AG10803 (cell line): ENCODE measurements around the gene OR11G2.
"Not testable (repeated sequence)": the region's sequence is repeated elsewhere in the genome, so short reads cannot be mapped to it uniquely, and the experiment has no call there.

ENCODE experiments used
- DNase-seq: peaks from one replicate; pipeline ENCODE4 v3.0.0; 2010; ENCODE audit warnings: low read depth
- H3K4me3 ChIP-seq: 2 replicates; pipeline ENCODE4 v1.5.1; 2011; ENCODE audit warnings: mild to moderate bottlenecking, low read length, control low read depth
- CTCF ChIP-seq: conservative IDR thresholded peaks from 2 replicates; pipeline ENCODE4 v1.5.1; 2011; ENCODE audit warnings: mild to moderate bottlenecking, low read length, control low read depth, inconsistent platforms

OR11G2 gene

GRCh38 chr14:20177433-20177974 is 13.2 kb upstream of the OR11G2 start:
- no peak for DNase-seq
- no peak for TF ChIP-seq CTCF

GRCh38 chr14:20179218-20179617 is 11.5 kb upstream of the OR11G2 start:
- no peak for TF ChIP-seq CTCF
- no peak for DNase-seq

More at GRCh38 chr14:20177433-20177974, 13.2 kb upstream of the OR11G2 start:
- H3K4me3 ChIP-seq = no peak overlapping the region

GRCh38 chr14:20179880-20180279 is 10.8 kb upstream of the OR11G2 start:
- no peak for DNase-seq
- no peak for TF ChIP-seq CTCF
- no peak overlapping the region for H3K4me3 ChIP-seq

More at GRCh38 chr14:20179218-20179617, 11.5 kb upstream of the OR11G2 start:
- H3K4me3 ChIP-seq = no peak overlapping the region

- DNase-seq = no peak
- no peak overlapping the region for H3K4me3 ChIP-seq
- TF ChIP-seq CTCF = no peak
Measured at GRCh38 chr14:20180486-20180885, 10.2 kb upstream of the OR11G2 start.

- H3K4me3 ChIP-seq = no peak overlapping the region
- TF ChIP-seq CTCF = no peak
- DNase-seq = no peak
Measured at GRCh38 chr14:20184181-20184580, 6.5 kb upstream of the OR11G2 start.

GRCh38 chr14:20191396-20191795 is 700 bp downstream of the OR11G2 start:
- H3K4me3 ChIP-seq = no peak overlapping the region
- DNase-seq = no peak
- no peak for TF ChIP-seq CTCF

DNA sequence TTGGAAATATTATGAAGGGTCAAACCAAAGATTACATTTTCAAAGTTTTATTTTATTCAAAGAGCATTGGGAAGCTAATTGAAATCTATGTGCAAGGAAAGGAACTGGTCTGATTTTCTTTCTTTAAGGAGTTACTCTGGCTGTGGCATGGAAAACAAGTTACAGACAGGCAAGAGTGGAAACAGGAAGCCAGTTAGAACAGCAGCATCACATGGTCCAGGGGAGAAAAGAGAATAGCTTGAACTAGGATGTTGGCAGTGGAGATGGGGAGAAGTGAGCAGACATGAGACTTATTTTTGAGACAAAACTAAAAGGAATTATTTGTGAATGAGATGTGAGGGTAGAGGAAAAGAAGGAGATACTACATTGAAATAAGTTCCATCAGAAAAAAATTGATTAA is 3.4 kb downstream of the OR11G2 start:
- no peak for TF ChIP-seq CTCF
- no peak overlapping the region for H3K4me3 ChIP-seq
- no peak for DNase-seq

DNA sequence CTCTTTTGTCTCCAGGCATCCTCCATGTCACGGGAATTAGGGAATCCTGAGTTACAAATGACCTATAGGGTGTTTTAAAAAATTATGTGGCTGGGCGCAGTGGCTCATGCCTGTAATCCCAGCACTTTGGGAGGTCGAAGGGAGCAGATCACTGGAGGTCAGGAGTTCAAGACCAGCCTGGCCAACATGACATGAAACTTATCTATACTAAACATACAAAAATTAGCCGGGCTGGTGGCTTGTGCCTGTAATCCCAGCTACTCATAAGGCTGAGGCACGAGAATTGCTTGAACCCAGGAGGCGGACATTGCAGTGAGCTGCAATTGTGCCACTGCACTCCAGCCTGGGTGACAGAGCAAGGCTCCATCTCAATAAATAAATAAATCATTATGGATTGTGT is 4.5 kb downstream of the OR11G2 start:
- not testable (repeated sequence) for DNase-seq, H3K4me3 ChIP-seq
